Measurements from ENCODE around the gene SGIP1.
A peak's percentile ranks its signal among the peaks of the same experiment; 100 is the strongest.

The SGIP1 gene

DNA sequence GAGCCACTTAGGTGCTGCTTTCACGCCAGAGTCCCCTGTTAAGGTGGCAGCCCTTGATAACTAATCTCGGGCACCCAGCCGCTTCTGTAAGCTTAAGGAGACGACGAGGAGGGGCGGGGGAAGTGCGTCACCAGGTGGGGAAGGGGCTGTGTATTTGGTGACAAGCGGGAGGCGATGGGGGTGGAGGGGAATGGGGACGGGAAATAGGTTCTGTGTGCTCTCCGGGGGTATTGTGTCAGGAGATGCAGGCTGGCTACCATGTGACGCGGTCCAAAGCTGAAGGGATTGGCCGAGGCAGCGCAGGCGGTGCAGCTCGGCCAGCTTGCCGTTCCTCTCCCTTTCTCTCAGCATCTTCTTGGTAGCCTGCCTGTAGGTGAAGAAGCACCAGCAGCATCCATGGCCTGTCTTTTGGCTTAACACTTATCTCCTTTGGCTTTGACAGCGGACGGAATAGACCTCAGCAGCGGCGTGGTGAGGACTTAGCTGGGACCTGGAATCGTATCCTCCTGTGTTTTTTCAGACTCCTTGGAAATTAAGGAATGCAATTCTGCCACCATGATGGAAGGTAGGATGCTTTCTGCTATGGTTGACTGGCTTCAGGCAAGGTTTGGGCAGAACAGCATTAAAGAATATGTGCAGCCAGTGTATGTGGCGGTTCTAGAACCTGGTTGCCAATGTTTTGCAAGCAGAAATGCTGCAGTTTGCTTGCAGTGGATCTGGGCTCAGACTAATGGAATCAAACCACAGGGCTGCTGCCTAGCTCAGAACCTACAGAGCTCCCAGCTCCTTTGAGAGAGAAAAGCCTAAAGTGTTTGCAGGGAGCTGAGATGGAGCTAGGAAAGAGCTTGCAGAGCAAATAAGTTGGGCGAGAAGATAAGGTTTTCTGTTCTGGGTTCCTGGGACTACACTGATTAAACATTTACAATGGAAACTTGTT, at the start of gene SGIP1:
Gene SGIP1 (plus strand): TSS at position 350 of the 937 bp plus-strand sequence. CDS start 206 bp downstream, at position 556.
- DNase-seq, result no peak

GRCh38 chr1:66489151-66489550, 44.8 kb upstream of the SGIP1 start:
- no peak for DNase-seq

DNA sequence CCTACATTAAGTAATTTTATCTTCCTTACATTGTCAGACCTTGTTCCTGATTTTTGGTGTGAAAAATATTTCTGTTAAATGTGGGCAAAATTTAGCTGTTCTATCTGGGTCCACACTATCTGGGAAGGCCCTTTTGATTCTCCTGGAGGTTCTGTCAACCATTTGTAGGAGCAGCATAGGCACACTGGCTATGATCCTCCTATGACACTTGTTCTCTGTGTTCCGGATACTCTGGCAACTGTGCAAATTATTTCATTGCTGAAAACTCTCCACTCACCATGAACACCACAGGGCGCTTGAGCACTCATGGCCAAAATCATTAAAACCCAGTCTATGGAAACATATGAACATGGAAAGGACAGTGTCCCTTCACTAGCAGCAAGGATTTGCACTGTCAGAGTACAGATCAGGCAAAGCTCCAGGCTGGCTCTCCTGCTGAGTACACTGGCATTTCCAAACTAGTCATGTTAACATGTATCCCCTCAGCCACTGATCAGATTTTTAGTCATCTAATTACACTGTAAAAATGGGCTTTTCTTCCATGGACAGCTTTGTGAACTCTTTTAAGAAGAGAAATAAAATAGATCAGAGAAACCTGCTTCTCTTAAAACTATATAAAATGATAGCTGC, 43.9 kb upstream of the SGIP1 start:
- DNase-seq, result no peak

GRCh38 chr1:66490816-66491215, 43.1 kb upstream of the SGIP1 start:
- DNase-seq, result no peak

DNA sequence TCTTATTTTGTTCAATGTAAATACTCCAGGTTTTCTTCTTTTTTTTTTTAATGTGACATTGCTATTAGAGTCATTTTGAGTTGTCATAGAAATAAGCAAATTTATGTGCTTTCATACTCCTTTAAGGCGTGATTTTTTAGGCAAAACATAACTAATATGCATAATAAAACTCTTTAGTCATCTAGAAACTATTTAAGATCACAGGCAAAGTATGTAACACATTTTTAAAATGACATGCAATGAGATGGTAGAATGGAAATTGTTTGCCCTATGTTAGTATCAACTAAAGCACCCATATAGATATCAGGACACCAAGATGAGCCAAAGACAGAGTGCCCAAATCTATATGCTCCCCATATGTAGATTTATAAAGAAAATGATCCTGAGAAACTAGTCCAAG, 41.5 kb upstream of the SGIP1 start:
- no peak for DNase-seq

DNA sequence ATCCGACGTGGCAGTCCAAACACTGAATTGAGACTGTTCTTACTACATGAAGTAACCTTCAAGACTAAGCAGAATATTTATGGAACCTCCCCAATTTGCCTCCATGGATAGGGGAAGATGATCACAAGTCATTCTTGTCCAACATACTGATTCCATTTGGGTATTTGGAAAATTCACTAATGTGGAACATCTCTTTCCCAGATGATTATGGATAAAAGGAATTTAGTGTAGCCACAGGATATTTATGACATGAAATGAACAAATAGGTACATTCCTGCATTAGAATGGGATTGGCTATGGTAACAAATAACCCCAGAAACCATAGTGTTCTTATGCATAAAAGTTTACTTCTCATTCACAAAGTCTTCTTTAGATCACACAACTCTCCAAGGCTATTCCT, 40.2 kb upstream of the SGIP1 start:
- no peak for DNase-seq

- DNase-seq, result no peak
These were observed 39.5 kb upstream of the SGIP1 start for GRCh38 chr1:66494482-66494881.

- no peak for DNase-seq
These were observed 38.5 kb upstream of the SGIP1 start for GRCh38 chr1:66495495-66495894.

- DNase-seq, result no peak
These were observed 36.0 kb upstream of the SGIP1 start for GRCh38 chr1:66497910-66498309.

- no peak for DNase-seq
These were observed 33.7 kb upstream of the SGIP1 start for GRCh38 chr1:66500301-66500700.

GRCh38 chr1:66502086-66502485, 31.9 kb upstream of the SGIP1 start:
- DNase-seq, result no peak

DNA sequence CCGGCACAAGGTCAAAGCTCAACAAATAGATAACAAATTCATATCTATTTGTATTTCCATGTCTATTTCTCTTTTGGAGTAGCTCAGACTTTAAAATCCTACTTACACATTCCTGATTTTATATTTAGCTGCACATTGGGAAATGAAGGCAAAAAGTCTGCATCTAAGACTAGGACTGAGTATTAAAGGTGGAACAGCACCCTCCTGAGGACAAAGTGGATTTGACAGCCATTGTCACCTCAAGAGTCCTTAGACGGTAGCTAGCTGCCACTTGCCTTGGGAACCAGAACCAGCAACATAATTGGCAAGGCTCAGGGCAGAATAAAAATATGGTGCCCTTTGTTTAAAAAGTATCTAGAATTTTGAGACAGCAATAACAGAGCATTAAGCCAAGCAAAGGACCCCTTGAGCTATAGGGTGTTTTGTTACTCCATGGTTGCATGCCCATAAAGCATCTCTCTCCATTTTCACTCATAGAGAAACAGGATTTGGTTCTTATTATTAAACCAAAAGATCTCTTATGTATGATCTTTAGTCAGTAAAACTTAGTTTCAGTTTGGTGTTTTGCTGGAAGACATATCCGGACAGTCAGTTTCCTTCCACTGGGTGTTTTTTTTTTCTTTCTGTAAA, 30.0 kb upstream of the SGIP1 start:
- peak; percentile 5 for DNase-seq

DNA sequence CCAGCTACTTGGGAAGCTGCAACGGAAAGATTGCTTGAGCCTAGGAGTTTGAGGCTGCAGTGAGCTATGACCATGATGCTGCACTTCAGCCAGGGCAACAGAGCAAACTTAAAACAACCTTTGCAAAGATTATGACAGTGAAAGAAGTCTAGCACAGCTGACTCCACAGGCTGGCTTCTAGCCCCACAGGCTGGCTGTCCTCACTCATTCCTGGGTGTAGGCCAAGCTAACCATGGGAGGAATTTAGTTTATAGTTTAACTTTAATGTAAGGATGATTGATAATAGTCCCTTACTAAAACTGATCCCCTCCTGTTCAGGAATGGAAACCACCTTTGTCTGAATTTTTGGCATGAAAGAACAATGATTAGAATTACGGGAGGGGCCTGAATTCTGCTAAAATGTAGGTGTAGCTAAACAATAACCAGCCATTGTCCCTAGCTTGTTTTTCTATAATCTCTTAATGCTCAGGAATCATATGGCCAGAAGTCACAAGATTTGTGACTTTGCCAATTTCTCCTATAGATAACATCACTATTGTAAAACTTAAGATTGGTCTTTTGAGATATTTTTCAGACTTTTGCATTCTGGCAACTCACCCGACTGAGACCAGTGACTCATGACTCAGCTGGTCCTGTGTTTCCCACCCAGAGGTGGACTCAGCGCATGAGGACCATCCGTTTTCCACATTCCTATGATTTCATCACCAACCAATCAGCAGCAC, 28.1 kb upstream of the SGIP1 start:
- no peak for DNase-seq

DNA sequence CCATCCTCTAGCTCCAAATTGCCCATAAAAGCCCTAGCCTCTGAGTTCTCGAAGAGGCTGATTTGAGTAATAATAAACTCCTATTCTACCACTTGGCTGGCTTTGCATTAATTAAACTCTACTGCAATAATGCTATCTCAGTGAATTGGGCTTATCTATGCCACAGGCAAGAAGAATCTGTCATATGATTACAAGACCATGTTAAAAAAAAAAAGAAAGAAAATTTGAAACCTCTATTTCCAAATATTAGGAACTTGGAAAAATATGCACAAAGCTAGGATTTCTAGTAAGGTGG, 27.6 kb upstream of the SGIP1 start:
- no peak for DNase-seq

GRCh38 chr1:66506991-66507390, 27.0 kb upstream of the SGIP1 start:
- DNase-seq, result no peak

- no peak for DNase-seq
These were observed 23.5 kb upstream of the SGIP1 start for GRCh38 chr1:66510407-66510806.

DNA sequence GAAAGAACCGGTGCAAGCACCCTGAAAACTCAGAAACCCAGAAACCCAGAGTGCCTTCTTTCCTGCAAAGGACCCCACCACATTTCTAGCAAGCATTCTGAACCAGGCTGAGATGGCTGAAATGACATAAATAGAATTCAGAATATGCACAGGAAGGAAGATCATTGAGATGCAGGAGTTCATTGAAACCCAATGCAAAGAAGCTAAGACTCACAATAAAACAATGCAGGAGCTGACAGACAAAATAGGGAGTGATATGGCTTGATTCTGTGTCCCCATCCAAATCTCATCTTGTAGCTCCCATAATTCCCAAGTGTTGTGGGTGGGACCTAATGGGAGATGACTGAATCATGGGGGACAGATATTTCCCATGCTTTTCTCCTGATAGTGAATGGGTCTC, 22.8 kb upstream of the SGIP1 start:
- no peak for DNase-seq

DNA sequence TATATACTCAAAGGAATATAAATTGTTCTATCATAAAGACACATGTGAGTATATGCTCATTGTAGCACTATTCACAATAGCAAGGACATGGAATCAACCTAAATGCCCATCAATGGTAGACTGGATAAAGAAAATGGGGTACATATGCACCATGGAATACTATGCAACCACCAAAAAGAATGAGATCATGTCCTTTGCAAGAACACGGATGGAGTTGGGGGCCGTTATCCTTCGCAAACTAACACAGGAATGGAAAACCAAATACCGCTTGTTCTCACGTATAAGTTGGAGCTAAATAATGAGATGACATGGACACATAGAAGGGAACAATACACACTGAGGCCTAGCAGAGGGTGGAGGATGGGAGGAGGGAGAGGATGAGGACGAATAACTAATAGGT, 16.0 kb upstream of the SGIP1 start:
- no peak for DNase-seq

DNA sequence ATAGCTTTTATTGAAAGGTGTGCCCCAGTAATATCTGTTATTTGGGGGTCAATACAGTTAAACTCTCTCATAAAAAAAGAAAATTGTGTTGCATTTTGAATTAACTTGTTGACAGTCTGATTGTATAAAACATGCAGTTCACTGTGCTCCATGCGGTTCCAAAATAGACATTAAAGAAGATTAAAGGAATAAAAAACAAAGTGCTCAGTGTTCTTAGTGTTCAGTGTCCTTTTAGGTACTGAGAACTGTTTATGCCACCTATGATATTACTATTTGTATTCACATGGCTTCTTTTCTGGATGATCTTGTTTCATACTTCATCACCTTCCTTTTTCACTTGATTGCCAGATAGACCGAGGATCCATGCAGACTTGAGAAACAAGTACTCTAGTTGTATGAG, 15.3 kb upstream of the SGIP1 start:
- no peak for DNase-seq

- DNase-seq, result no peak
These were observed 14.0 kb upstream of the SGIP1 start for GRCh38 chr1:66519992-66520391.

- DNase-seq, result no peak
These were observed 13.3 kb upstream of the SGIP1 start for GRCh38 chr1:66520655-66521054.

GRCh38 chr1:66521721-66522365, 12.1 kb upstream of the SGIP1 start:
- no peak for DNase-seq

DNA sequence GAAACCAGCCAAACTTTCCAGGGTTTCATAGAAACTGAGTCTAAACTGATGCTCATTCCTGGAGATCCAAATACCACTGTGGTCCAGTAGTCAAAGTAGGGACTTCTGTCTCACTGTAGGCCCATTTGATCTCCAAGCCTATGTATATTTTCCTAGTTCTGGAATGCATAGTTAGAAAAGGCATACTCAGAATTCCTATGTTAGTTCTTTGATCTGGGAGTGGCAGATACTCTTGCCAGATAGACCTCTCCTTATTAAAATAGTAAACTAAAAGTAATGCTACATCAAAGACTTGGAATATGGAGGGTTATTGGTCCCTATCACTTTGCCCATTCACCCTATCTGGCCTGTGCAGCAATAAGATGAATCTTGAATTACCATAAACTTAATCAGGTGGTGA, 10.4 kb upstream of the SGIP1 start:
- no peak for DNase-seq
